DMS79 (cell line): ENCODE measurements around the gene LAMC3.
"Not testable (repeated sequence)": the region's sequence is repeated elsewhere in the genome, so short reads cannot be mapped to it uniquely, and the experiment has no call there.

ENCODE experiments used
- DNase-seq: peaks from one replicate; lab custom pipeline; 2025; lab: John Stamatoyannopoulos, UW

LAMC3 gene

GRCh38 chr9:131028931-131029573, 20.1 kb downstream of the LAMC3 start:
- DNase-seq = no peak

- DNase-seq = no peak
Measured at GRCh38 chr9:131029574-131029952, 20.6 kb downstream of the LAMC3 start.

- no peak for DNase-seq
Measured at GRCh38 chr9:131030239-131031004, 21.4 kb downstream of the LAMC3 start.

GRCh38 chr9:131031005-131031641, 22.1 kb downstream of the LAMC3 start:
- DNase-seq = no peak

GRCh38 chr9:131031642-131032005, 22.6 kb downstream of the LAMC3 start:
- DNase-seq = no peak

GRCh38 chr9:131032384-131032783, 23.4 kb downstream of the LAMC3 start:
- DNase-seq = no peak

- DNase-seq = no peak
Measured at GRCh38 chr9:131033269-131034224, 24.6 kb downstream of the LAMC3 start.

GRCh38 chr9:131034268-131034667, 25.3 kb downstream of the LAMC3 start:
- no peak for DNase-seq

GRCh38 chr9:131034749-131035148, 25.8 kb downstream of the LAMC3 start:
- DNase-seq = not testable (repeated sequence)

- DNase-seq = no peak
Measured at GRCh38 chr9:131035548-131035947, 26.6 kb downstream of the LAMC3 start.

GRCh38 chr9:131036071-131036470, 27.1 kb downstream of the LAMC3 start:
- DNase-seq = no peak

GRCh38 chr9:131036529-131037334, 27.8 kb downstream of the LAMC3 start:
- no peak for DNase-seq

GRCh38 chr9:131037335-131038255, 28.6 kb downstream of the LAMC3 start:
- peak; percentile 18 for DNase-seq

GRCh38 chr9:131038256-131039128, 29.5 kb downstream of the LAMC3 start:
- peak; percentile 34 for DNase-seq

GRCh38 chr9:131039129-131039954, 30.4 kb downstream of the LAMC3 start:
- no peak for DNase-seq

- no peak for DNase-seq
Measured at GRCh38 chr9:131042666-131043065, 33.7 kb downstream of the LAMC3 start.

- no peak for DNase-seq
Measured at GRCh38 chr9:131043087-131043486, 34.1 kb downstream of the LAMC3 start.

- no peak for DNase-seq
Measured at GRCh38 chr9:131043646-131044045, 34.7 kb downstream of the LAMC3 start.
